CD4-positive, alpha-beta memory T cell (primary cell): Measurements from ENCODE around the gene MRPL28. TPM values are rescaled to one million over a fixed set of nuclear protein-coding genes. Genes with fewer than 3 reads are reported as not detected.
A peak's percentile ranks its signal among the peaks of the same experiment; 100 is the strongest.
"Not testable (repeated sequence)": the region's sequence is repeated elsewhere in the genome, so short reads cannot be mapped to it uniquely, and the experiment has no call there.

Experiments used
- CTCF ChIA-PET: fragments of 350-600 bp; sonication (Branson Sonifier 250); formaldehyde crosslinking; loops from one replicate; lab custom pipeline; 2021; ENCODE audit warnings: inconsistent platforms; ENCODE audit not compliant: partially characterized antibody; lab: Charles Lee
- POLR2A ChIA-PET: fragments of 350-600 bp; sonication (Branson Sonifier 250); formaldehyde crosslinking; loops from one replicate; lab custom pipeline; 2021; ENCODE audit not compliant: partially characterized antibody; lab: Charles Lee
- DNase-seq, 5 donors: peaks; one replicate each; pipeline versions ENCODE4 v3.0.0 to v3.0.0-alpha.2; 2020 to 2022; ENCODE audit warnings: mixed read lengths in 1 of 5
- H3K27ac ChIP-seq: one replicate; pipeline ENCODE4 v1.7.0; 2013; ENCODE audit warnings: low read depth, low read length
- H3K27me3 ChIP-seq: 2 replicates; pipeline ENCODE4 v1.7.0; 2013; ENCODE audit warnings: mild to moderate bottlenecking, low read length, moderate library complexity; ENCODE audit not compliant: insufficient read depth
- H3K36me3 ChIP-seq: 2 replicates; pipeline ENCODE4 v1.7.0; 2013; ENCODE audit warnings: mild to moderate bottlenecking, low read length, moderate library complexity; ENCODE audit not compliant: insufficient read depth
- H3K4me1 ChIP-seq: 2 replicates; pipeline ENCODE4 v1.7.0; 2013; ENCODE audit warnings: mild to moderate bottlenecking, low read length, moderate library complexity; ENCODE audit not compliant: insufficient read depth
- H3K4me3 ChIP-seq, 2 donors: one replicate each; pipeline ENCODE4 v1.7.0; 2013; ENCODE audit warnings: low read length in 2 of 2, mild to moderate bottlenecking in 1 of 2
- H3K9me3 ChIP-seq, 2 donors: one replicate each; pipeline ENCODE4 v1.7.0; 2013; ENCODE audit warnings: low read length in 2 of 2, control low read depth in 1 of 2; ENCODE audit not compliant: control insufficient read depth in 1 of 2
- H3K27ac Mint-ChIP-seq, 7 donors: one replicate each; pipeline ENCODE4 v1.8.0; 2020 to 2021; ENCODE audit warnings: mixed read lengths in 7 of 7, mild to moderate bottlenecking in 6 of 7, inconsistent platforms in 3 of 7, moderate library complexity in 3 of 7
- H3K27me3 Mint-ChIP-seq, 2 donors: one replicate each; pipeline ENCODE4 v1.8.0; 2020 to 2021; ENCODE audit warnings: mixed read lengths in 2 of 2
- H3K36me3 Mint-ChIP-seq, 2 donors: one replicate each; pipeline ENCODE4 v1.8.0; 2020 to 2021; ENCODE audit warnings: mixed read lengths in 2 of 2, inconsistent platforms in 1 of 2, mild to moderate bottlenecking in 1 of 2
- H3K4me1 Mint-ChIP-seq, 4 donors: one replicate each; pipeline ENCODE4 v1.8.0; 2020 to 2021; ENCODE audit warnings: mixed read lengths in 4 of 4, mild to moderate bottlenecking in 1 of 4
- H3K4me3 Mint-ChIP-seq, 8 donors: one replicate each; pipeline ENCODE4 v1.8.0; 2020 to 2021; ENCODE audit warnings: mixed read lengths in 8 of 8, mild to moderate bottlenecking in 7 of 8, moderate library complexity in 6 of 8, inconsistent platforms in 3 of 8
- H3K9me3 Mint-ChIP-seq, 8 donors: one replicate each; pipeline ENCODE4 v1.8.0; 2020 to 2021; ENCODE audit warnings: mixed read lengths in 8 of 8, mild to moderate bottlenecking in 5 of 8, inconsistent platforms in 3 of 8, moderate library complexity in 1 of 8
- intact Hi-C: fragments of 100-400 bp; cut with micrococcal nuclease; formaldehyde crosslinking; loops from one replicate; pipeline ENCODE4 v1.15.1; 2023
- polyA plus RNA-seq, 2 donors: library from polyadenylated mRNA; unstranded; fragments of 300-500 nt; fragmentation: Illumina TruSeq; gene quantifications; one replicate each; pipeline ENCODE4 v1.2.3, GENCODE V29; 2021
- total RNA-seq, 2 experiments: library from RNA; stranded (reverse); gene quantifications; one replicate each; pipeline ENCODE4 v1.2.3, GENCODE V29; 2021

MRPL28 gene
- total and polyA plus RNA-seq, 4 experiments from 2014 or later, result 27.9 to 59.2 (median 43.9) TPM

DNA sequence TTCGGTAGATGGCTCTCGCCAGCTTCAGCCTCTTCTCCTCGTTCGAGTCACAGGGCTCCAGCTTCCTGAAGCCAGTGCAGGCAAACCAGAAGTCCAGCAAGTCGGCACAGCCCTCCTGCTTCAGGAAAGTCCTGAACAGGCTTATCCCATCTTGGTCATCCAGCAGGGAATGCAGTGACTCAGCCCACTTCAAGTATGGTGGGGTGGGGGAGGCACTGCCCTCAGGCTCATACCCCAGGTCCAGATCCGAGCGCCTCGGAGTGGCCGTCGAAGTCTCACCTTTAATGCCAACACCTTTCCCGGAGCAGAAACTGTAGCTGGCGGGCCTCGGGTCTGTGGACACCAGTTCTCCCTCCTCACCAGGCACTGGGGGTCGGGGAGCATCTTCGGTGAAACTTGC is 23.8 kb downstream of the MRPL28 start:
- H3K9me3 ChIP-seq, result no peaks in the 10 kb centered on the region
- DNase-seq, result no peak
- H3K27ac Mint-ChIP-seq, result peak overlapping the region in 2 of 7 donors; percentile 3 to 17
- H3K4me1 ChIP-seq, result peaks cover 73% of the 10 kb centered on the region
- H3K27me3 ChIP-seq, result no peaks in the 10 kb centered on the region
- no peaks in the 10 kb centered on the region for H3K9me3 Mint-ChIP-seq
- intact Hi-C loops, result no loop called here
- peaks cover 13% of the 10 kb centered on the region for H3K36me3 ChIP-seq
- no peak overlapping the region for H3K4me3 ChIP-seq
- no peak overlapping the region for H3K27ac ChIP-seq
- peak overlapping the region in 4 of 8 donors; percentile 40 to 61 (median 49) for H3K4me3 Mint-ChIP-seq
- POLR2A ChIA-PET, result no interaction called here
- peaks cover 28 to 62% of the 10 kb centered on the region in 2 donors for H3K36me3 Mint-ChIP-seq
- CTCF ChIA-PET, result interaction anchor here (1.1 kb wide), 1 partner anchor 164 kb away, joined by 3 read pairs; no protein-coding TSS in a partner anchor
- H3K4me1 Mint-ChIP-seq, result peaks cover 48 to 96% (median 76%) of the 10 kb centered on the region in 4 donors
- no peaks in the 10 kb centered on the region for H3K27me3 Mint-ChIP-seq

GRCh38 chr16:345772-346171 is 24.6 kb downstream of the MRPL28 start:
- peaks cover 48 to 91% (median 72%) of the 10 kb centered on the region in 4 donors for H3K4me1 Mint-ChIP-seq
- CTCF ChIA-PET, result interaction anchor here (0.9 to 1.5 kb wide), 3 partner anchors 16 to 163 kb away, joined by 3 to 4 read pairs (median 3); no protein-coding TSS in a partner anchor

GRCh38 chr16:342455-343213 is 27.7 kb downstream of the MRPL28 start:
- no peaks in the 10 kb centered on the region for H3K9me3 ChIP-seq
- peaks cover 64% of the 10 kb centered on the region for H3K4me1 ChIP-seq
- H3K4me1 Mint-ChIP-seq, result peaks cover 48 to 87% (median 67%) of the 10 kb centered on the region in 4 donors
- H3K36me3 ChIP-seq, result peaks cover 13% of the 10 kb centered on the region
- H3K27ac ChIP-seq, result no peak overlapping the region
- H3K27me3 ChIP-seq, result no peaks in the 10 kb centered on the region
- H3K36me3 Mint-ChIP-seq, result peaks cover 27 to 50% of the 10 kb centered on the region in 2 donors
- ChIA-PET POLR2A (no interaction called here), CTCF (interaction anchor here (1.1 to 1.4 kb wide), 2 partner anchors 9 to 161 kb away, joined by 4 to 5 read pairs; no protein-coding TSS in a partner anchor)
- peak overlapping the region in 4 of 7 donors; percentile 10 to 57 (median 38) for H3K27ac Mint-ChIP-seq
- no peaks in the 10 kb centered on the region for H3K27me3 Mint-ChIP-seq
- peak in 1 of 5 donors; percentile 19 for DNase-seq
- H3K9me3 Mint-ChIP-seq, result no peaks in the 10 kb centered on the region
- H3K4me3 ChIP-seq, result no peak overlapping the region
- H3K4me3 Mint-ChIP-seq, result peak overlapping the region in 4 of 8 donors; percentile 43 to 61 (median 46)
- intact Hi-C loops, result no loop called here

More at GRCh38 chr16:345772-346171, 24.6 kb downstream of the MRPL28 start:
- Mint-ChIP-seq H3K9me3 (no peaks in the 10 kb centered on the region), H3K27ac (peak overlapping the region in 4 of 7 donors; percentile 9 to 70 (median 52)), H3K36me3 (peaks cover 28 to 62% of the 10 kb centered on the region in 2 donors), H3K4me3 (peak overlapping the region; percentile 28 to 61 (median 51)), H3K27me3 (no peaks in the 10 kb centered on the region)
- intact Hi-C loops, result no loop called here
- peaks cover 68% of the 10 kb centered on the region for H3K4me1 ChIP-seq
- no peaks in the 10 kb centered on the region for H3K9me3 ChIP-seq
- no peak overlapping the region for H3K27ac ChIP-seq
- H3K36me3 ChIP-seq, result peaks cover 13% of the 10 kb centered on the region
- no peak for DNase-seq
- no peak overlapping the region for H3K4me3 ChIP-seq
- H3K27me3 ChIP-seq, result no peaks in the 10 kb centered on the region
- POLR2A ChIA-PET, result no interaction called here

- H3K27ac Mint-ChIP-seq, result peak overlapping the region in 3 of 7 donors; percentile 22 to 74 (median 38)
- H3K9me3 ChIP-seq, H3K27me3 Mint-ChIP-seq, H3K27ac ChIP-seq, CTCF ChIA-PET, POLR2A ChIA-PET, intact Hi-C loops, H3K27me3 ChIP-seq, DNase-seq, H3K4me3 ChIP-seq, H3K9me3 Mint-ChIP-seq: not testable (repeated sequence)
- peak overlapping the region in 4 of 8 donors; percentile 37 to 54 (median 44) for H3K4me3 Mint-ChIP-seq
- peaks cover 20 to 44% of the 10 kb centered on the region in 2 donors for H3K36me3 Mint-ChIP-seq
- Histone ChIP-seq H3K36me3 (peaks cover 13% of the 10 kb centered on the region), H3K4me1 (peaks cover 62% of the 10 kb centered on the region)
- H3K4me1 Mint-ChIP-seq, result peaks cover 44 to 80% (median 64%) of the 10 kb centered on the region in 4 donors
These were observed 28.4 kb downstream of the MRPL28 start for GRCh38 chr16:341974-342336.

DNA sequence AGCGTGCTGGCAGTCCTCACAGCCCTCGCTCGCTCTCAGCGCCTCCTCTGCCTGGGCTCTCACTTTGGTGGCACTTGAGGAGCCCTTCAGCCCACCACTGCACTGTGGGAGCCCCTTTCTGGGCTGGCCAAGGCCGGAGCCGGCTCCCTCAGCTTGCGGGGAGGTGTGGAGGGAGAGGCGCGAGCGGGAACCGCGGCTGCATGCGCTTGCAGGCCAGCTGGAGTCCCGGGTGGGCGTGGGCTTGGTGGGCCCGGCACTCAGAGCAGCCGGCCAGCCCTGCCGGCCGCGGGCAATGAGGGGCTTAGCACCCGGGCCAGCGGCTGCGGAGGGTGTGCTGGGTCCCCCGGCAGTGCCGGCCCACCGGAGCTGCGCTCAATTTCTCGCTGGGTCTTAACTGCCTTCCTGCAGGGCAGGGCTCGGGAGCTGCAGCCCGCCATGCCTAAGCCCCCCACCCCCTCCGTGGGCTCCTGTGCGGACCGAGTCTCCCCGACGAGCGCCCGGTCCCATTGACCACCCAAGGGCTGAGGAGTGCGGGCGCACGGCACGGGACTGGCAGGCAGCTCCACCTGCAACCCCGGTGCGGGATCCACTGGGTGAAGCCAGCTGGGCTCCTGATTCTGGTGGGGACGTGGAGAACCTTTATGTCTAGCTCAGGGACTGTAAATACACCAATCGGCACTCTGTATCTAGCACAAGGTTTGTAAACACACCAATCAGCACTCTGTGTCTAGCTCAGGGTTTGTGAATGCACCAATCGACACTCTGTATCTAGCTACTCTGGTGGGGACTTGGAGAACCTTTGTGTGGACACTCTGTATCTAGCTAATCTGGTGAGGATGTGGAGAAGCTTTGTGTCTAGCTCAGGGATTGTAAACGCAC is 29.0 kb downstream of the MRPL28 start:
- POLR2A ChIA-PET, DNase-seq, H3K4me3 ChIP-seq, H3K27ac ChIP-seq, CTCF ChIA-PET, H3K27me3 ChIP-seq, H3K4me3 Mint-ChIP-seq, H3K27me3 Mint-ChIP-seq, H3K9me3 ChIP-seq, H3K9me3 Mint-ChIP-seq, intact Hi-C loops: not testable (repeated sequence)
- Mint-ChIP-seq H3K36me3 (peaks cover 16 to 40% of the 10 kb centered on the region in 2 donors), H3K27ac (peak overlapping the region in 2 of 7 donors; percentile 38 to 74), H3K4me1 (peaks cover 40 to 78% (median 61%) of the 10 kb centered on the region in 4 donors)
- Histone ChIP-seq H3K36me3 (peaks cover 13% of the 10 kb centered on the region), H3K4me1 (peaks cover 56% of the 10 kb centered on the region)

GRCh38 chr16:340370-341091 is 29.8 kb downstream of the MRPL28 start:
- peaks cover 8 to 33% of the 10 kb centered on the region in 2 donors for H3K36me3 Mint-ChIP-seq
- no peaks in the 10 kb centered on the region for H3K9me3 Mint-ChIP-seq
- no peaks in the 10 kb centered on the region for H3K9me3 ChIP-seq
- H3K4me3 ChIP-seq, result no peak overlapping the region
- no peak overlapping the region for H3K27ac ChIP-seq
- H3K27ac Mint-ChIP-seq, result peak overlapping the region in 5 of 7 donors; percentile 15 to 87 (median 60)
- peaks cover 37 to 78% (median 60%) of the 10 kb centered on the region in 4 donors for H3K4me1 Mint-ChIP-seq
- peak in 1 of 5 donors; percentile 16 for DNase-seq
- intact Hi-C loops, result no loop called here
- H3K27me3 ChIP-seq, result no peaks in the 10 kb centered on the region
- ChIA-PET POLR2A (no interaction called here), CTCF (interaction anchor here (0.6 kb wide), 1 partner anchor 317 kb away, joined by 3 read pairs; no protein-coding TSS in a partner anchor)
- H3K4me3 Mint-ChIP-seq, result peak overlapping the region in 4 of 8 donors; percentile 15 to 89 (median 74)
- no peaks in the 10 kb centered on the region for H3K27me3 Mint-ChIP-seq
- peaks cover 13% of the 10 kb centered on the region for H3K36me3 ChIP-seq
- H3K4me1 ChIP-seq, result peaks cover 52% of the 10 kb centered on the region
